Activated CD4-positive, alpha-beta T cell treated with anti-CD3 and anti-CD28 coated beads for 24 hours (primary cell): Measurements from ENCODE around the gene CHKA.

Experiments used
- DNase-seq, 2 donors: peaks; one replicate each; pipeline ENCODE4 v3.0.0-alpha.2; 2020; ENCODE audit warnings: low read depth in 2 of 2

Gene CHKA

DNA sequence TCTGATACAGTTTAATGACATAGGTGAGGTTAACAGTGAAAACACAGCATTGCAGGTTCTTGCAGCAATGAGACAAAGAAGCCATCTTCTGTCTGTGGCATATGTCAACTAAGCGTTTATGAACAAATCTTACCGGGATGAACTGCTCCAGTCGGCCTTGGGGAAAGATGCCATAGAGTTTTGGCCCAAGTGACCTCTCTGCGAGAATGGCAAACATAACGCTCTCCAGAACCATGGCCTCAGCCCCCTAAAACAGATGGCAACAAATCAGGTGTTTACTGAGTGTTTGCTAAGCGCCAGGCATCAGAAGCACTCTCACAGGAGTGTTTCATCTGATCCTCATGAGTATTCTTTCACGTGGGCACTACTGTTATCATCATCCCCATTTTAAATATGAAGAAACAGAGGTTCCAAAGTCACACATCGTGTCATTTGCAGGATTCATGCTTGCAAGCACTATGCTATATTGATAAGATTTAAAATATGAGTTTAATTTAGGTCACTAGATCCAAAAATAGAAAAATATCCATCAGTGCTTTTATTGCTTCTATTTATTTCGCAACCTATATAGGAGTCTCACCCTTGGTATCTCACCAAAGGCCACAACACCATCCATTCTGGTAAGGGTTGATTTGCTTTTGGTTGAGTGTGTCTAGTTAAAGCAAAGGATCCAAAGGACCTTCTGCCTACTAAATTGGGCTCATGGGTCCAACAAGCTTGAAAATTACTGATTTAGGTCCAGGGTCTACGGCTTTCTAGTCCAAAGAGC lies 46.4 kb downstream of the CHKA start:
- no peak for DNase-seq

DNA sequence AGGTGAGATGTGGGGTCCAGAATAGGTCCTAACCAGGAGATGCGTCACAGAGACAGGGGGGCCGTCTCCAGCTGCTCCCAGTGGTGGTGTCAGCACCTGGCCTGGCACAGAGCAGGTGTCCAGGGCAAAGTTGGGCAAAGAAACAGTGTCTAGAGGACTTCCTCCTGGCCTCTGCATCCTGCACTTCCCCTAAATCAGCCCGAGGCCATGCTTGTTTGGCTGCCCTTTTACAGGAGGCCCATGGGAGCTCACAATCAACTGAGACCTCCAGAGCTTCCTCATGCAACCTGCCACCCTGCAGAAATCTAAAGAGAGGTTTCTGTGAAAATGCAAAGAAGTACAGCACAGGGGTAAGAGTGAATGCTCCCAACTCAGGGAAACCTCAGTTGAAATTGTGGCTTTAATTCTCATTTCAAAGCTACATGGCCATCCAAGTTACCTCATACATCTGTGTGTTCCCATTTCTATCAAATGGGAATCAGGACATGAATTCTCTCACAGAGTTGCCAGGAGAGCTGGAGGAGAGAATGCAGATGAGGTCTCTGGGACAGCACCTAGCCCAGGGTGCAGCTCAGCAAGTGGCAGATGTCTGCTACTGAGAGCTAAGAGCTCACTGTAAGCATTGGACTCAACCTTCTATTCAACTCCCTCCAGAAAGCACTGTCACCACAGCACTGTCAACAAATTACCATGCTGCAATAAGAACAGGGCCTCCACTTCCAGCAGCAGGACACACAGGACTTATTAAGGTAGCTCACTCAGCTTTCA lies 49.7 kb downstream of the CHKA start:
- DNase-seq = no peak

DNA sequence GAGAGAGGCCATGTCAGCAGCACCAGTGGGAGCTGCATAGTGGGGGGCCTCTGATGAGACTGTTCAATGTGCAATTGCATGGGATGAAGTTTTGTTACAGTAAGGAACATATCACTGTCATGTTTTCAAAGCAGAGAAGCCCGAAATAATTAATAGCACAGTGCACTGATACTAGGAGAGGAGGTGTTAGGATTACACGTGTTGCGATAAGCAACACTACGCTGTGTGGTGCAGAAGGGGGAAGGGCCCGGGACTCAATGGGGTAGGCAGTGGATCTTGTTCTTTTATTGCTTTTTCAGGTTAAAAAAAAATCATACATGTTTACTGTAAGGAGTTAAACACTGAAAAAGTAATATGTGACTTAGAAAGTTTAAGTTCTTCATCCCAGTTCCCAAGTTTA lies 53.2 kb downstream of the CHKA start:
- DNase-seq = no peak

DNA sequence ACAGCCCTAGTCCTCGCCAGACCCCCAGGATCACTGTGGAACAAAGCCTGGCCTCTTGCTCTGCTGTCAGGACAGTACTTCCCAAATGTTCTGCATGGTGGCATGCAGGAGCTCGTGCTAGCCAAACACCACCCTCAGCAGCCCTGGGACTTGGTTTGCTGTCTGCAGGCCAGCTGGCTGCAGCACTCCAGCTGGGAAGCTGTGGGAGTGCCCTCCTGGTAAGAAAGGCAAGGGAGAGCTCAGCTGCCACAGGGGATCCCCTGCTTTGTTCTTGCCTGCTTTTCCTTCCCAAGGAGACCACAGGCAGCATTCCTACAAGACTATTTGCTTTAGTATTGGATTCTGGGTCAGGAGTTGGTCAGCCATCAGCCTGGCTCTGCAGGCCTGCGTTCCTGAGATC lies 54.4 kb downstream of the CHKA start:
- no peak for DNase-seq

DNA sequence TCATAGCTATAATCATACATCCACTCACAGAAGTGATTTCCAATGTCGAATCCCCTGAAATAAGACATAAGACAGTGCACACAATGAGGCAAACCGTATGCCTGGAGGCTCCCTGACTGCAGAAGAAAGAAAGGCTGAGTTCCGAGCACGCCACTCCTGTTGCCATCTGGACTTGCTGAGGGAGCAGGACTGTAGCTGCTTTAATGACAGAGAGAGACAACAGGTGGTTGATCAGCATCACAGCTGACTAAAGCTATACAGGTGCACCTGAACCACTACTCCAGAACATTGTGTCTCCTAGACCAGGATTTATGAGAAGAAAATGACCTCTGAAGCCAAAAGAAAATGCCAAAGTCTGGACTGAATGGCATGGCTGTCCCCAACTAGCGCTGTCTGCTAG lies 55.3 kb downstream of the CHKA start:
- DNase-seq = no peak

DNA sequence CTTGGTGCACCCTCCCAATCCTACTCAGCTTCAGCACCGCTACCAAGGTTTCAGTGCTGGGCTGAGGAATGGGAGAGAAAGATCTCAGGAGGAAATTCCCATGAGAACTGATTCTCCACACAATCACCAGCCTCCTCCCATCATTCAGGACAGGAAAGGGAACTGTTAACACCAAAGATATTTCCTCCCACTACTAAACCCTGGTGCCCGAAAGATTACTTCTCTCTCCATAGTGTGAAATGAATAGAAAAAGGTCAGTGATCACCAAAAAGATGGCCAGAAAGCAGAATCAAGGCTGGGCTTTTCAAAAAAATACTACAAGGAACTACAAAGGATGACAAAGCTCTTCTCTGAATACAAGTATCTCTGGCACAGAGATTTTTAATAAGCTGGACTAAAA lies 56.3 kb downstream of the CHKA start:
- no peak for DNase-seq

DNA sequence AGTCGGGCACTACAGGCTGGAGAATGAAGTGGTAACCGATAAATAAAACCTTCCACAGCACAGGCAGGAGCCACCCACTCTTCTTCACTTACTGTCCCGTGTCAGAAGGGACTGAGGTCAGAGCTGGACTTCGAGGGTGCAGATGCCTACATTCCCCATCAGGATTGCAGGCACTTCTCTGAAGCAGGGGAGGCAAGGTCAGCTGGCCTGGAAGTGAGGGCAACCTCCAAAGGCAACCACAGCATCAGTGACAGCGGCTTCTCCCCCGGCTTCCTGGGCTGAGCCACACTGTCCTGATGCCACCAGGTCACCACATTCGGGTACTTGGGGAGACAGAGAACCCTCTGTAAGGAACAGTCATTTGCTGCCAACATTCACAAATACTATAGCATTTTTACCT lies 59.7 kb downstream of the CHKA start:
- DNase-seq = no peak

DNA sequence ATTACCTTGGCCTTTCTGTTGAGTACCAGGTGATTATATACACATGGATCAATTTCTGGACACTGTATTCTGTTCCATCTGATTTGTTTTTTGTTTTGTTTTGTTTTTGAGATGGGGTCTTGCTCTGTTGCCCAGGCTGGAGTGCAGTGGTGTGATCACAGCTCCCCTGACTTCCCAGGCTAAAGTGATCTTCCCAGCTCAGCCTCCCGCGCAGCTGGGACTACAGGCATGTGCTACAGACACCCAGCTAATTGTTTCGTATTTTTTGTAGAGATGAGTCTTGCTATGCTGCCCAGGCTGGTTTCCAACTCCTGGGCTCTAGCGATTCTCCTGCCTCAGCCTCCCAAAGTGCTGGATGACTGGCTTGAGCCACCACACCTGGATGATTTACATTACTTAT lies 63.4 kb downstream of the CHKA start:
- no peak for DNase-seq

DNA sequence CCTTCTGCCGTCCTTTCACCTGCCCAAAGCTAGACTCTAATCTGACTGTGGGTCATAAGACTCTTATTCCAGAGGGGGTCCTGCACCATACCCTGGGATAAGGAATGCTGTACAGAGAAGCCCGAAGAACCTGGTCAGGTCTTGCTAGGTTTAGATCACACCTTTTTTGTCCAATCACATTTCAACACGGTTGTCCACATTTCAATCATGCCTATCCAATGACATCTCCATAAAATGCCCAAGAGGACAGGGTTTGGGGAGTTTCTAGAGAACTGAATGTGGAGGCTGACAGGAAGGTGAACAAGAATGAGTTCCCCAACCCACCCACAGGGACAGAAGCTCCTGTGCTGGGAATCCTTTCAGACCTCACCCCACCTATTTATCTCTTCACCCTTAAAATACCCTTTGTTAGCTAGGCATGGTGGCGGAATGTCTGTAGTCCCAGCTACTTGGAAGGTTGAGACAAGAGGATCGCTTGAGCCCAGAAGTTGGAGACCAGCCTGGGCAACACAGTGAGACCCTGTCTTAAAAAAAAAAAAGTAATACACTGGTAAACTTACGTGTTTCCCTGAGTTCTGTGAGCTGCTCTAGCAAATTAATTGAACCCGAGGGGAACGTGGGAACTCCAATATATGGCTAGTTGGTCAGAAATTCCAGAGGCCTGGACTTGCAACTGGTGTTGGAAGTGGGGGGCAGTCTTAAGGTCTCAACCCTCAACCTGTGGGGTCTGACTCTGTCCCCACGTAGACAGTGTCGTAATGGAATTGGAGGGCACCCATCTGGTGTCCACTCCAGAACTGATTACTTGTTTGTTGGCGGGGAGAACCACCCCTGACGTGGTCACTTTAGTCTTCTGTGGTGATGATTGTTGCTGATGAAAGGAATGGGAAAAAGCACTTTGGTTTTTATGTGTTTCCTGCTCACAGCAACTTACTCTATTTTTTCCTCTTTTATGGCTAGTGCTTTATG lies 64.6 kb downstream of the CHKA start:
- DNase-seq = no peak

DNA sequence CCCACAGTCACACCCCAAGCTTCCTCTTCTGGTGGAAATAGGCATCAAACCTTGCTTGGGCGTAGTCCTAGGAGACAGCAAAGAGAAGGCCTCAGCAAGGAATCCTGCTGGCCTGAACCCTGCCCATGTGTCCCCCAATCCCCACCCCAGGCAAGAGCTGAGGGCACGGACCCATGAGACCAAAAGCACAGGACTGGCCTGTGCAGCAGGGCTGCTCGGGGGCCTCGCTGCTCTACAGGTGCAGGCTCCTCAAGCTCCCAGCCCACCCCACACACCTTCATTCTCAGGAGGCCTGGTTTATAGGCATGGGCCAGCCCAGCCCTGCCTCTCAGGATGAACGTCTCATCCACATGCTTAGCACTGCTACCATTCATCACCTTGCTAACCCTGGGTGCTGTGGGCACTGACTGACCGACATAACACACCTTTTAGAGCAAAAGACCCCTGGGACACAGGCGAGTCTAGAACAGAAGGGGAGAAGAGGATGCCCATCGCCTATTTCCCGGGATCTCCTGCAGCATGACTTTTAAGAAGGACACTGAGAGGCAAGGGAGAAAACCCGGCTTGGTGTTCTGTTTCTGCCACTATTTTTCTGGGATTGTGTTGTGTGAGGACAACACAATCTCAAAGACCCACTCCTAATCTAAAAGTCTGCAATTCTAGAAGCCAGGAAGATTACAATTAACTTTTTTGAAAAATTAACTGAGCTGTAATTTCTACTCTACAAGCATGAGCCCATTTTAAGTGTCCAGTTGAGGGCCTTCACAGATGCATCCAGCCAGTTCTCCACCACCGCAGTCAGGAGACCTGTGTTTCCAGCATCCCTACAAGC lies 67.0 kb downstream of the CHKA start:
- no peak for DNase-seq

DNA sequence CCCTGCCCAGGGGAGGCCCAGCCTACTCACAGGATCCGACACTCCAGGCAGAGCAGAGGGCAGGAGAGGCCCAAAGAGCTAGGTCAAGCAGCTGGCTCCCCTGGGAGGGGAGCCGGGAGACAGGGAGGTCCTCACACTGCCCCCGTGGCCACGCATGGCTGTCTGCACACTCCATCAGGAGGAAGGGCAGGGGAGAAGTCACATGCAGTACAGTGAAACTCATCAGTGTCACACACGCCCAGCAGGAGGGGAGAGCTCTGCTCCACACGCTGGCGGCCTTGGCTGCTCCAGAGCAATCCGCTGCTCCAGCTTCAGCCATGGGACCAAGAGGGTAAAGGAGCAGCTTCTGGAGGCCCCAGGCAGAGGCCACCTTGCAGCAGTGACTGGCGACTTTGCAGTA lies 68.1 kb downstream of the CHKA start:
- no peak for DNase-seq

DNA sequence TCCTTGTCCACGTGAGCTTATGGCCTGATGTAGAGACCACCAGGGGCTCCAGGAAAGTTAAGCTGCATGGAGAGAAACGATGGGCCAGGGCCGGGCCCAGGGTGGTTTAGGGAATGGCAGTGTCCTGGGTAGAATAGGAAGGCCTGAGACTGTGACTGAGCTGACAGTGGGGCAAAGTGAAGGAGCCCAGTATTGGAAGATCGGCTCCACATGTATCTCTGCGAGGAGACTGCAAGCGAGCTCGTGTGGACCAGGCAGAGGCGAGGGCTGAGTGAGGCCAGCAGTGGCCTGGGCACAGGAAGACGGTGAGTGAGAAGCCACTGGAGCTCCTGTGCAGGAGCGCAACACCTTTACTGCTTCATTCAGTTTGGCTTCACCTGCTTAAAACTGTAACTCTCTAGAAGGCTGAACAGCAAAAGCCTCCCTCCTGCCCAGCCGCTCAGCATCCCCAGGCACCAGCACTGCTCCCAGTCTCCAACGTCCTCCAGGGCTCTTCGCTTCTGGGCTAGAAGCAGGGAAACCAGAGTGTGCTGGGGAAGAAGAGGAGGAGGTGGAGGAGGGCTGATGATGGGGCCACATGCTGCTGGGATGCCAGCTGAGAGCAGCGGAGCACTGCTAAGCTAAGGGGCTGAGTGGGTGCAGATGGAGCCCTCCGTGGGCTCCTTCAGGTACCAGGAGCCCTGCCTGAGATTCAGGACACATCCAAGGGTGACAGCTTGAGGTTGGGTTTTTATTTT lies 68.9 kb downstream of the CHKA start:
- DNase-seq = no peak

DNA sequence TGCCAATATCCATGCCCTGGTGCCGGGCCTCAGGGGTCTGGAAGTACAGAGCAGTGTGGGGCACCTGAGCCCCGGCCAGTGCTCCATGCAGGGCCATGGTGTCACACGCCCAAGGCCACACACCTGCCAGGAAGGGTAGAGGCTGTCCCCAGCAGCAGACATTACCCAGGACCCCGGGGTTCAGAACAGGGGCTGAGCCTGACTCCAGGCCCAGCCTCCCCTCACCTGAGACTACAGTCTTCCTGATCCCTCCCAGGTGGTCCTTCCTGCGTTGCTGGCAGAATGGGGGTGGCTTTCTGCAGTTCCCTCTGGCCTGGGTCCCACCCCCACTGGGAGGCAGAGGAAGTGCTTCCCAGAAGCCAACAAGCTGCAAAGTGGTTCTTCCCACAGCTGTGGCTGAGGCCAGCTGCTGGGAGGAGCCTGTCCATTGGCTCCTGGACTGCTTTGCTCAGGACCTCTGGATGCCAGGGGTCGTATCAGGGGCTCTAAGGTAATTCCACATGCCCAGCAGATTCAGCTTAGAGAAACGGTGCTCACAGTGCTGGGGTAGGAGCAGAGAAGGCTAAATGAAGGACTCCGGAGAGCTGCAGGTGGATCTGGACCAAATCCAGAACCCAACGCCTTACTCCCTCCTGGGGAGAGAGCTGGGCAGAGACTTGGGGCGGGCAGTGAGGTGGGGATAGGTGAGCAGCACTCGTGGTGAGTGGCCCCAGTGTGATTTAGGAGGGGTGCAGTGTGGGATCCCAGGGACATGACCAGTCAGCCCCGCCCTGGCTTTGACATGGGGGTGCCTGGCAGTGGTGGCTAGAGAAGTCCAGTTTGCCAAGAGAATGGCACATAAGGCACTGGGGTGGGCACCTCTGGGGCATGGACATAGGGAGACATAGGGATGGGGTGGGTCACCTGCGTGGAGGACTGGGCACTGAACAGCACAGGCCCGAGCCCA lies 69.7 kb downstream of the CHKA start:
- no peak for DNase-seq

DNA sequence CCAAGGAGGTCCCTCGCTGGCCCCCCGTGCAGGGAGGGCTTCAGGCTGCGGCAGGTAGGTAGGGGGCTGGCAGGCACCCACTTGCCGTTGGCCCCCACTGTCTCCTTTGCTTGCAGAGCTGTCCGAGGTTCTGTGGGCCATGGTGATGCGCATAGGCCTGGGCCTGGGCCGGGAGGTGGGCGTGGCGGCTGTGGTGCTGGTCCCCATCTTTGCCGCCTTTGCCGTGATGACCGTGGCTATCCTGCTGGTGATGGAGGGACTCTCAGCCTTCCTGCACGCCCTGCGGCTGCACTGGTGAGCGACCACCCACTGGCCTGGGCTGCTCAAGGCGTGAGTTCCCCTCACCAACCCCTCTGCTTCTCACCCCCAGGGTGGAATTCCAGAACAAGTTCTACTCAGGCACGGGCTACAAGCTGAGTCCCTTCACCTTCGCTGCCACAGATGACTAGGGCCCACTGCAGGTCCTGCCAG lies 70.8 kb downstream of the CHKA start:
- DNase-seq = no peak

DNA sequence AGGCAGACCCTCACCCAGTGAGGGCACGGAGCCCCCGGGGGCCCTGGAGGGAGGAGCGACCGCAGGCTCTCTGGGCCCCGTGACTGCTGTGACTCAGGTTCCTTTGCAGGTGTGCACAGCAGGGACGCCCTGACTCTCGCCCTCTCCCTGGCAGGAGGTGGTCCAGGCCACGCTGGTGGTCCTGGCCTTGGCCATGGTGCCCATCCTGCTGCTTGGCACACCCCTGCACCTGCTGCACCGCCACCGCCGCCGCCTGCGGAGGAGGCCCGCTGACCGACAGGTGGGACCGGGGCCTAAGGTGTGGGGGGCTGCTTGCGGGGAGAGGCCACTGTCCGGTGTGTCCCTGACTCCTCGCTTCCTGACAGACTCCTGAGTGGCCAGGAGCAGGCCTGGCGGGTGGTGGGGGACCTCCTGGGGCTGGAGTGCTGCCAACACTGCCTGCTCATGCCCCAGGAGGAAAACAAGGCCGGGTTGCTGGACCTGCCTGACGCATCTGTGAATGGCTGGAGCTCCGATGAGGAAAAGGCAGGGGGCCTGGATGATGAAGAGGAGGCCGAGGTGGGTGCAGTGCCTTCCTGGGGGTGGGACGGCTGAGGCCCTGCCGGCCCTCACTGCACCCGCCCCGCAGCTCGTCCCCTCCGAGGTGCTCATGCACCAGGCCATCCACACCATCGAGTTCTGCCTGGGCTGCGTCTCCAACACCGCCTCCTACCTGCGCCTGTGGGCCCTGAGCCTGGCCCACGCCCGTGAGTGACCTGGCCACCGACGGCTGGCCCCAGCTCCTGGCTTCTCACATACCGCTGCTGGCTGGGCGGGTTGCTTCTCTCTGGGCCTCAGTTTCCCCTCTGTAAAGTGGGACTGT lies 71.4 kb downstream of the CHKA start:
- DNase-seq = no peak

DNA sequence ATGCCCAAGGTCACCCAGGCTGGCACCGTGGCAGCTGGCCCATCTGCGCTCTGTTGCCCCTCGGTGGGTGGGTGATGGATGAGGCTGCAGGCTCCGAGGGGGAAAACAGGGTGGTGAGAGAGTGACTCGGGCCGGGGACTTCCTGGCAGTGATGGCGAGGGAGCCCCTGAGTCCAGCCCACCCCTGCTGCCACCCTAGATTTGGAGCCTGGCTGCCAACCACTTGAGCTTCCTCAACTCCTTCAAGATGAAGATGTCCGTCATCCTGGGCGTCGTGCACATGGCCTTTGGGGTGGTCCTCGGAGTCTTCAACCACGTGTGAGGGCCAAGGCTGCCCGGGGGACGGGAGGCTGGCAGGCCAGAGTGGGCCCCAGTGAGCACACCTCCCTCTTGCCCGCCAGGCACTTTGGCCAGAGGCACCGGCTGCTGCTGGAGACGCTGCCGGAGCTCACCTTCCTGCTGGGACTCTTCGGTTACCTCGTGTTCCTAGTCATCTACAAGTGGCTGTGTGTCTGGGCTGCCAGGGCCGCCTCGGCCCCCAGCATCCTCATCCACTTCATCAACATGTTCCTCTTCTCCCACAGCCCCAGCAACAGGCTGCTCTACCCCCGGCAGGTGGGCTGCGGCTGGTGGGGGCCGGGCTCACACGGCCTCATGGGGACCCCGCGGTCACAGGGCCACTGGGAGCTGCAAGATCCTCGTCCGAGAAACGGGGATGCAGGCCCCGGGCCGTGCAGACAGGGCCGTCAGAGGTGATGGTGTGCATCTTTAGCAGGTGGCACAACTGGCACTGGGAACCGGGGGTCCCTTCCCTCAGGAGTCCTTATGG lies 72.3 kb downstream of the CHKA start:
- no peak for DNase-seq

DNA sequence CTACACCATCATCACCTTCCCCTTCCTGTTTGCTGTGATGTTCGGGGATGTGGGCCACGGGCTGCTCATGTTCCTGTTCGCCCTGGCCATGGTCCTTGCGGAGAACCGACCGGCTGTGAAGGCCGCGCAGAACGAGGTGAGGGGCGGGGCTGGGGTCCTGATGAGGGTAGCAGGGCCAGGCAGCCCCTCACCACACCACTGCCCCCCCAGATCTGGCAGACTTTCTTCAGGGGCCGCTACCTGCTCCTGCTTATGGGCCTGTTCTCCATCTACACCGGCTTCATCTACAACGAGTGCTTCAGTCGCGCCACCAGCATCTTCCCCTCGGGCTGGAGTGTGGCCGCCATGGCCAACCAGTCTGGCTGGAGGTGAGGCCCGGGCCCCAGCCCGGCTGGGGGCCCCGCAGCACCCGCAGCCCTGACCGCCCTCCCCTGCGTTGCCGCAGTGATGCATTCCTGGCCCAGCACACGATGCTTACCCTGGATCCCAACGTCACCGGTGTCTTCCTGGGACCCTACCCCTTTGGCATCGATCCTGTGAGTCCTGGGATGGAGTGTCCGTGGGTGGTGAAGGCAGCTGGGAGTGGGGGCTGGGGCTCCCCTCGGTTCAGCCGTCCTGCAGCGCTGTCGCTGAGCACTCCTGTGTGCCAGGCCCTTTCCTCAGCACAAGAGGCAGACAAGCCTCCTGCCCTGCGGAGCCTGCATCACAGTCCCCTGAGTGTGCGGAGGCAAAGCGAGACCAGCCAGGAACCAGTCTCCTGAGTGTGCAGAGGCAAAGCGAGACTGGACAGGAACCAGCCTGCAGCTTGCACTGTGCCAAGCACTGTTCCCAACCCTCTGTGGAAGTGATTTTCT lies 73.5 kb downstream of the CHKA start:
- DNase-seq = no peak
